Measurements from ENCODE around the gene DDN. TPM values are rescaled to one million over a fixed set of nuclear protein-coding genes. Genes with fewer than 3 reads are reported as not detected.

The DDN gene
- total RNA-seq, 4 donors from 2014 or later = 0.11 TPM; not detected in 3

- H3K27ac ChIP-seq (replicated peaks in 1 of 4) = peak within 1 kb of the TSS; percentile 81 to 94 (median 89)
- H3K4me1 ChIP-seq = peaks cover 21 to 34% (median 31%) of the 10 kb centered on the region in 4 donors
- peaks cover 0 to 7% (median 7%) of the 10 kb centered on the region in 4 donors for H3K36me3 ChIP-seq
- TF ChIP-seq EP300 (IDR thresholded peaks at IDR 0.05) = no peak
- peak; percentile 71 to 88 for TF ChIP-seq POLR2AphosphoS5 (IDR thresholded peaks at IDR 0.05)
- no peak for TF ChIP-seq POLR2A (IDR thresholded peaks at IDR 0.05; ENCODE audit: low read depth)
- no peaks in the 10 kb centered on the region for H3K9me3 ChIP-seq
- peak within 1 kb of the TSS; percentile 87 to 98 (median 96) for H3K4me3 ChIP-seq
- peaks cover 0 to 13% (median 0%) of the 10 kb centered on the region in 4 donors for H3K27me3 ChIP-seq
- DNase-seq (ENCODE audit: extremely low spot score) = peak; percentile 97
- intact Hi-C loops (cut with DNase I) = no loop called here
- WGBS = under 1% methylated on average over 37 of the region's 58 CpGs
Observed at GRCh38 chr12:48957141-48958048, 41.8 kb downstream of the DDN start, which contains the start of gene ARF3. TSS of gene ARF3 (minus strand) at chr12:48957487. CDS start at chr12:48941095, 16,392 bp downstream.

GRCh38 chr12:48956279-48957140 is 42.7 kb downstream of the DDN start:
- Histone ChIP-seq H3K4me3 (peak overlapping the region; percentile 87 to 98 (median 96)), H3K9me3 (no peaks in the 10 kb centered on the region), H3K36me3 (peaks cover 0 to 16% (median 7%) of the 10 kb centered on the region in 4 donors), H3K4me1 (peaks cover 21 to 34% (median 31%) of the 10 kb centered on the region in 4 donors), H3K27me3 (peaks cover 0 to 10% (median 0%) of the 10 kb centered on the region in 4 donors), H3K27ac (replicated peaks in 1 of 4) (peak overlapping the region; percentile 81 to 94 (median 89))
- intact Hi-C loops (cut with DNase I) = no loop called here
- under 1% methylated on average over 27 of the region's 29 CpGs for whole genome bisulfite sequencing
- TF ChIP-seq POLR2AphosphoS5 (IDR thresholded peaks at IDR 0.05) (peak; percentile 53 to 68), EP300 (IDR thresholded peaks at IDR 0.05) (no peak), CTCF (IDR thresholded peaks at IDR 0.05) (no peak)
- peak; percentile 97 for DNase-seq (ENCODE audit: extremely low spot score)

GRCh38 chr12:48954841-48955501 is 44.2 kb downstream of the DDN start:
- no peak for DNase-seq (ENCODE audit: extremely low spot score)
- Histone ChIP-seq H3K9me3 (no peaks in the 10 kb centered on the region), H3K4me3 (peak overlapping the region in 1 of 4 donors; percentile 95), H3K27ac (replicated peaks in 1 of 4) (peak overlapping the region in 1 of 4 donors; percentile 94), H3K27me3 (no peaks in the 10 kb centered on the region), H3K4me1 (peaks cover 21 to 34% (median 31%) of the 10 kb centered on the region in 4 donors), H3K36me3 (peaks cover 0 to 17% (median 9%) of the 10 kb centered on the region in 4 donors)
- WGBS = 70% methylated on average over 3 of the region's 3 CpGs
- intact Hi-C loops (cut with DNase I) = no loop called here
- no peak for TF ChIP-seq CTCF (IDR thresholded peaks at IDR 0.05)
- TF ChIP-seq EP300 (IDR thresholded peaks at IDR 0.05) = no peak
- TF ChIP-seq POLR2A (IDR thresholded peaks at IDR 0.05; ENCODE audit: low read depth) = no peak
- TF ChIP-seq POLR2AphosphoS5 (IDR thresholded peaks at IDR 0.05) = no peak

- Histone ChIP-seq H3K4me1 (peaks cover 21 to 34% (median 31%) of the 10 kb centered on the region in 4 donors), H3K27ac (replicated peaks in 1 of 4) (no peak overlapping the region), H3K36me3 (peaks cover 0 to 22% (median 13%) of the 10 kb centered on the region in 4 donors), H3K4me3 (no peak overlapping the region), H3K9me3 (no peaks in the 10 kb centered on the region), H3K27me3 (no peaks in the 10 kb centered on the region)
- no peak for DNase-seq (ENCODE audit: extremely low spot score)
- no peak for TF ChIP-seq CTCF (IDR thresholded peaks at IDR 0.05)
- TF ChIP-seq POLR2AphosphoS5 (IDR thresholded peaks at IDR 0.05) = no peak
- no peak for TF ChIP-seq EP300 (IDR thresholded peaks at IDR 0.05)
- WGBS = 96% methylated on average over 3 of the region's 3 CpGs
- intact Hi-C loops (cut with DNase I) = no loop called here
Observed at GRCh38 chr12:48954061-48954460, 45.1 kb downstream of the DDN start.
